GM12878 (cell line): ENCODE results near the gene EPHB1.

ENCODE experiments used
- BCL11A ChIP-seq: IDR thresholded peaks from 2 replicates; pipeline ENCODE4 v1.6.1; 2011; ENCODE audit warnings: low read depth, low read length
- CEBPB ChIP-seq, 2 experiments: fragments of 150-350 bp in 1 of 2; IDR thresholded peaks; 2 replicates each; pipeline ENCODE4 v1.6.1; 2012 to 2014; ENCODE audit warnings: low read depth in 2 of 2, low read length in 2 of 2, borderline replicate concordance in 1 of 2, inconsistent platforms in 1 of 2

- TF ChIP-seq CEBPB (IDR thresholded peaks at IDR 0.05; ENCODE audit: borderline replicate concordance in 1 of 2, low read depth in 2 of 2, low read length in 2 of 2) (no peak), BCL11A (no peak)
Measured at GRCh38 chr3:135163701-135164100, 368.6 kb downstream of the EPHB1 start.
